ENCODE data around the gene GBP5. TPM values are rescaled to one million over a fixed set of nuclear protein-coding genes. Genes with fewer than 3 reads are reported as not detected.
"Not testable (repeated sequence)": the region's sequence is repeated elsewhere in the genome, so short reads cannot be mapped to it uniquely, and the experiment has no call there.

Gene GBP5
- 9.6 TPM for total RNA-seq
- long read RNA-seq, partial matches to known transcripts = 3 of 6 reads
- long read RNA-seq, other reads (novel, unspliced or antisense) = 3 of 6 reads

DNA sequence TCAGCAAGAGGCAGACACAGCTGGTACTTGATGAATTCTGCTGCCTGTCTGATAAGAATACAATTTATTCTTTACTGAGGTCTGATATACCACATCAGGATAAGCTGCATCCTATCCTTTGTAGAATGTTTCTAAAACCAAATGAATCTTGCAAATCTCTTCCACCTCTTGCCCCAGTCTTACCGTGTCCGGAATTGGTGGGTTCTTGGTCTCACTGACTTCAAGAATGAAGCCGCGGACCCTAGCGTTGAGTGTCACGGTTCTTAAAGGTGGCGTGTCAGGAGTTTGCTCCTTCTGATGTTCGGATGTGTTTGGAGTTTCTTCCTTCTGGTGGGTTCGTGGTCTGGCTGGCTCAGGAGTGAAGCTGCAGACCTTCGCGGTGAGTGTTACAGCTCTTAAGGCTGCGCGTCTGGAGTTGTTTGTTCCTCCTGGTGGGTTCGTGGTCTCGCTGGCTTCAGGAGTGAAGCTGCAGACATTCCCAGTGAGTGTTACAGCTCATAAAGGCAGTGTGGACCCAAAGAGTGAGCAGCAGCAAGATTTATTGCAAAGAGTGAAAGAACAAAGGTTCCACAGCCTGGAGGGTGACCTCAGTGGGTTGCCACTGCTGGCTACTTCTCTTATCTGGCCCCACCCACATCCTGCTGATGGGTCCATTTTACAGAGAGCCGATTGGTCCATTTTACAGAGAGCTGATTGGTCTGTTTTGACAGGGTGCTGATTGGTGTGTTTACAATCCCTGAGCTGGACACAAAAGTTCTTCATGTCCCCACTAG lies at the start of gene GBP5:
Gene GBP5, minus strand, starts transcription at position 592 of the 773 bp plus-strand sequence. CDS start 3,305 bp downstream, outside the sequence.
- peak within 1 kb of the TSS; percentile 41 for H3K4me3 ChIP-seq
- peak; percentile 66 to 81 for ATAC-seq
- H3K27me3 ChIP-seq (ENCODE audit: low read depth); H3K36me3 ChIP-seq; H3K9me3 ChIP-seq; intact Hi-C loops (cut with DNase I): not testable (repeated sequence)
- peak within 1 kb of the TSS; percentile 32 for H3K27ac ChIP-seq
- DNase-seq = peak; percentile 69
- peaks cover 21% of the 10 kb centered on the region for H3K4me1 ChIP-seq

DNA sequence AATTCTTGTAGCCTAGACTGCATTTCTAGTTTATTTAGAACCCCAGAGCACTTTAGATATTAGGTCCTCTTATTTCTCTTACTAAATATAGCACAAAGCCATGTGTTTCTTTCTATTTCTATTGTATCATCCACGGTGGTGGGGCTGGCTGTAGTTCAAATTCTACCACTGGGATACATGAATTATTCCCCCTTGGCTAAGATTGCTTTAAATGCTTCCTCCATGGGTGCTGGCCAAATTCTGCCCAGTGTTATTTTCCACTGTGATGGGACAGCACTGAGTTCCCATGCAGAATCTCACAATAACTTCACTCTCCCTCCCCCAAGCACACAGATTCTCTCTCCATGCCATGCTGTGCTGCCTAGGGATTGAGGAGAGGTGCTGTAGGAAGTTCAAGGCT lies 49.7 kb upstream of the GBP5 start:
- no peaks in the 10 kb centered on the region for H3K4me1 ChIP-seq
- intact Hi-C loops (cut with DNase I) = no loop called here
- TF ChIP-seq CTCF (IDR thresholded peaks at IDR 0.05) = no peak
- no peaks in the 10 kb centered on the region for H3K36me3 ChIP-seq
- H3K4me3 ChIP-seq = no peak overlapping the region
- no peaks in the 10 kb centered on the region for H3K27me3 ChIP-seq (ENCODE audit: low read depth)
- ATAC-seq (no peak), DNase-seq (no peak)
- H3K27ac ChIP-seq = no peak overlapping the region
- no peaks in the 10 kb centered on the region for H3K9me3 ChIP-seq

GRCh38 chr1:89312572-89312971 lies 39.9 kb upstream of the GBP5 start:
- intact Hi-C loops (cut with DNase I) = no loop called here
- no peaks in the 10 kb centered on the region for H3K27me3 ChIP-seq (ENCODE audit: low read depth)
- no peak for ATAC-seq
- DNase-seq = no peak
- no peak overlapping the region for H3K4me3 ChIP-seq
- H3K4me1 ChIP-seq = peaks cover 25% of the 10 kb centered on the region
- TF ChIP-seq CTCF (IDR thresholded peaks at IDR 0.05) = no peak
- H3K27ac ChIP-seq = no peak overlapping the region
- H3K36me3 ChIP-seq = no peaks in the 10 kb centered on the region
- H3K9me3 ChIP-seq = peaks cover 5% of the 10 kb centered on the region

GRCh38 chr1:89311757-89312156 lies 39.1 kb upstream of the GBP5 start:
- Histone ChIP-seq H3K4me3 (no peak overlapping the region), H3K27me3 (ENCODE audit: low read depth) (no peaks in the 10 kb centered on the region), H3K9me3 (peaks cover 5% of the 10 kb centered on the region), H3K4me1 (peaks cover 25% of the 10 kb centered on the region), H3K36me3 (no peaks in the 10 kb centered on the region), H3K27ac (peak overlapping the region; percentile 71)
- no peak for TF ChIP-seq CTCF (IDR thresholded peaks at IDR 0.05)
- ATAC-seq (peak; percentile 30 to 59), DNase-seq (no peak)
- intact Hi-C loops (cut with DNase I) = no loop called here

DNA sequence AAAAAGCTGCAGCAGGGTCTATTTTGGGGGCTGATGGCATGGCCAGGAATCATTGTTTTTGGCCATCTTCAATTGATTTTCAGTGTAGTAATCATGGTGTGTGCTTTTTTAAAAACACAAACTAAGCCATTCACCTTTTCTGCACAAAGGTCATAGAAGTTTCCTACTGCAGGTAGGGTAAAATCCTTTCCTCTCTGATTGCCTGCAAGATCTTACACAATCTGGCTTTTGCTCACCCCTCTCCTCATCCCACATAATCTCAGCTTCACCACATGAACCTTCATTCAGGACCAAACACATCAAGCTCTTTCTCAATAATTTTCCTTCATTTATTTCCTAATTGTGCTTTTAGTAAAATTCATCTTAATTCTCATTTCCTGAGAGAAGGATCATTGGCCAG lies 38.3 kb upstream of the GBP5 start:
- intact Hi-C loops (cut with DNase I) = no loop called here
- peaks cover 25% of the 10 kb centered on the region for H3K4me1 ChIP-seq
- peak overlapping the region; percentile 71 for H3K27ac ChIP-seq
- H3K27me3 ChIP-seq (ENCODE audit: low read depth) = no peaks in the 10 kb centered on the region
- peak overlapping the region; percentile 12 for H3K4me3 ChIP-seq
- no peaks in the 10 kb centered on the region for H3K36me3 ChIP-seq
- ATAC-seq (no peak), DNase-seq (no peak)
- peaks cover 5% of the 10 kb centered on the region for H3K9me3 ChIP-seq
- no peak for TF ChIP-seq CTCF (IDR thresholded peaks at IDR 0.05)

GRCh38 chr1:89310505-89310904 lies 37.8 kb upstream of the GBP5 start:
- Histone ChIP-seq H3K36me3 (no peaks in the 10 kb centered on the region), H3K4me3 (peak overlapping the region; percentile 12), H3K4me1 (peaks cover 25% of the 10 kb centered on the region), H3K27ac (peak overlapping the region; percentile 71), H3K27me3 (ENCODE audit: low read depth) (no peaks in the 10 kb centered on the region), H3K9me3 (no peaks in the 10 kb centered on the region)
- peak; percentile 62 to 79 for ATAC-seq
- DNase-seq = no peak
- TF ChIP-seq CTCF (IDR thresholded peaks at IDR 0.05) = no peak
- intact Hi-C loops (cut with DNase I) = no loop called here

All from lower lobe of right lung (tissue), 2 donors.